HG03520 (cell line): ENCODE measurements around the gene IMPA2.

ENCODE experiments used
- ATAC-seq: cut with Tn5 transposase; IDR thresholded peaks from one replicate; pipeline ENCODE4 v1.9.1; 2021; ENCODE audit warnings: mild to moderate bottlenecking, moderate library complexity; ENCODE audit not compliant: unreplicated experiment

IMPA2 gene

DNA sequence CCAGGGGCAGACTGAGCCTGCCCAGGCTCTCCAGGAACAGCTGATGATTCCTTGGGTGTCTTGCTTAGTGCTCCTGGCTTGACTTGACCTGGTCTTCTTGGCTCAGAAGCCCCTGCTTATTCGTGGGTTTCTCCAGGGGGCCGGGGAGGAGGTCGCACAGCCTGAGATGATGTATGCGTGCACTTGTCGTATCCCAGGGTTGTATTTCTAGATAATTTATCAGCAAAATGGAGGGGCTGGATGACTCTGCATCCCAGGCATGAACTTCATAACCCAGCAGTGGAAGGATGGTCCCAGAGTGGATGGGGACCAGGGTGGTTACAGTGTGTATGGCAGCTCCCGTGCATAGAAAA is 25.2 kb downstream of the IMPA2 start:
- ATAC-seq = no peak

DNA sequence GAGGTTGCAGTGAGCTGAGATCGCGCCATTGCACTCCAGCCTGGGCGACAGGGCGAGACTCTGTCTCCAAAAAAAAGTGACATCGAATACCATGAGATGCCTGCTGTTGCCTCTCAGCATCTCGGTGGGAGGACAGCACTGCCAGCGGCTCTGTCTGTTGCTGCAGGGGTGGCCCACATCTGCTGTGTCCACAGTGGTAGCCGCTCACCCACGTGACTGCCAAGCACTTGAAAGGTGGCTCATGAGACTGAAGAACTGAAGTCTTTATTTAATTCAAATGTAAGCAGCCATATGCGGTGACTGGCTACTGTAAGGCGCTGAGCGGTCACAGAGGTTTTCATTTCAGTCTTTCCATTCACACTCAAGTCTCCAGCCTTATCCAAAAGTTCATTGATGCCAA is 25.8 kb downstream of the IMPA2 start:
- ATAC-seq = no peak

- ATAC-seq = no peak
Observed at GRCh38 chr18:12008181-12008767, 27.0 kb downstream of the IMPA2 start.

DNA sequence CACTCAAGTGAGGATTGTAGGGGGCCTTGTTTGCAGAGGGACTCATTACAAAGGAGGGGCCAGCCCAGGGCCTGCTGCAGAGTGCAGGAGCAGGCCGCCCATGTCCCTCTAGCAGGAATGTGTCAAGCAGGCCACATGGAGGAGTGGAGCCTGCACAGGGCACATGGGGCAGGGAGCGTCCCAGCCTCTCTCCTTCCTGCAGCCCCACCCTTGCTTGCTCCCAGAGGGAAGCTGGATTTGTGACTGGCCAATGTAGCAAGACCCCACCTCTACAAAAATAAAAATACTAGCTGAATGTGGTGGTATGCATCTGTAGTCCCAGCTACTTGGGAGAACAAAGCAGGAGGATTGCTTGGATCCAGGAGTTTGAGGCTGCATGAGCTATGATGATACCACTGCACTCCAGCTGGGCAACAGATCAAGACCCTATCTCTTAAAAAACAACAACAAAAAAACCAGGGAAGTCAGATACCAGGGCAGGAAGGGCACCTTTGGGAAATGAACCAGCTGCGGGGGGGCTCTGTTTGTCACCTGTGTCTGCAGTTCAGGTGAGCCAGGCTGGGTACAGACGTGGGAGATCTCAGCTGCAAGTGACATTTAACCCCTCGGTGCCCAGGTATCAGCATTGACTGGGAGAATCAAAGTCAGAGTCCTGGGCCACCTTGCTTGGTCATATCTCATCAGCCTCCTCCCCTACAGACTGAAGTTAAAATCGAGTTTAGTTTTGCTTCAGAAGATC is 27.7 kb downstream of the IMPA2 start:
- no peak for ATAC-seq

DNA sequence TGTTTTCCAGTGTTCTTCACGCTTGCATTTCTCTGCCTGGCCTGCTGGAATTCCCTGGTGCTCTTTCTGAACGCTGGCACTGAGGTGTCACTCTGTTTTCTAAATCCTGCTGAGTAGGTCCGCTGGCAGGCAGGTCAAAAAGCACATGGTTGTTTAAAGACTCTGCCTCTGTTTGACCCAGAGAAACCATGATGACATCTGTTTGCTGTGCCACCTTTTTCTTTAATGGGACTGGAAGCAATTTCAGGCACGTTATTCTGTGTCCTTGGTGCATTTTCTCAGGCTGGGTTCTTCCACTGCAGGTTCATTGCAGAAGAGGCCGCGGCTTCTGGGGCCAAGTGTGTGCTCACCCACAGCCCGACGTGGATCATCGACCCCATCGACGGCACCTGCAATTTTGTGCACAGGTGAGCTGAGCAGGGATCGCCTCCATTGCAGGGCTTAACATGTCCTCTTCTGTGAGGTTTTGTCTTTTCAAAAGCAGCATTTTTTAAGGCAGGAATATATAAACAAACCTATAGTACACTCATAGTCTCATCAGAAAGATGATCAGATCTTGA is 28.4 kb downstream of the IMPA2 start:
- no peak for ATAC-seq

GRCh38 chr18:12010187-12010802 is 29.0 kb downstream of the IMPA2 start:
- ATAC-seq = no peak

GRCh38 chr18:12011199-12011956 is 30.1 kb downstream of the IMPA2 start:
- ATAC-seq = no peak

DNA sequence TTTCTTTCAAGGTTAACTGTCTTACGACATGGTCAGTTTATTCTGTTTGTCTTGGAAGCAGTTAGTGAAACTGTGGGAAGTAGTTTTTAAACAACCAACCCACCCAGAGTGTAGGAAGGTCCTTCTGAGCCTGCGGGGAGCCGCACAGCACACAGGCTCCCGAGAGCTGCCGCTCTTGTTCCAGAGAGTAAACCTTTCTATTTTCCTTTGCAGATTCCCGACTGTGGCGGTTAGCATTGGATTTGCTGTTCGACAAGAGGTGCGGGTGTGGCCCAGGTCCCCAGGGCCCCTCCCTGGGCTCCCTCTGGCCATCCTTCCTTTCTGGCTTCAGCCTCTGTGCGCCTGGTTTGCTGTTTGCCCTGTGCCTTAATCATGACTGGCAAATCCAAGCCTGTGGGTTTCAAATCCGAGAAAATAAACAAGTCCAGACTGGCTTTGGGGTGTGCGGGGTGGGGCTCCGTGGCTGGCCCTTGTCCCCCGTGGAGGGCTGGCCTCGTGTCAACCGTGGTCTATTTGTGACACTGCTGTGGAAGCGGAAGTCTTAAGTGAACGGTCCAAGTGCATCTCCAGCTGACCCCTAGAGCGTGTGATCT is 30.7 kb downstream of the IMPA2 start:
- no peak for ATAC-seq

DNA sequence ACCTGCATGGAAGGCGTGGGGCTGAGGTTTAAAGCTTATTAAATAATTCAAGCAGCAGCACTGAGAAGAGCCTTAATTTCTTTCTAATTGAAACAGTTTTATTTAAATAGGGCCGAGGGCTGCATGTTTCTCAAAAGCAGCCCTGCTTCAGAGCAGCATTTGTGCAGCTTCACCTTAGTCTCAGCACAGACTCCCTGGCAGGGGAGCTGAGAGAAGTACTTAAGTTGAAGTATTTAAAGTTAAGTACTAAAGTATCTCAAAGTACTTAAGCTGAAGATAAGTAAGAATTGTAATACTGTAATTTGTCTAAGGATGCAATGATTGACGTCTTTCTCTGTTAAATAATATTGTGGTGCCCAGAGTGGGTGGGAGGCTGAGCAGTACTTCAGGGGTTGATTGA is 31.4 kb downstream of the IMPA2 start:
- no peak for ATAC-seq

DNA sequence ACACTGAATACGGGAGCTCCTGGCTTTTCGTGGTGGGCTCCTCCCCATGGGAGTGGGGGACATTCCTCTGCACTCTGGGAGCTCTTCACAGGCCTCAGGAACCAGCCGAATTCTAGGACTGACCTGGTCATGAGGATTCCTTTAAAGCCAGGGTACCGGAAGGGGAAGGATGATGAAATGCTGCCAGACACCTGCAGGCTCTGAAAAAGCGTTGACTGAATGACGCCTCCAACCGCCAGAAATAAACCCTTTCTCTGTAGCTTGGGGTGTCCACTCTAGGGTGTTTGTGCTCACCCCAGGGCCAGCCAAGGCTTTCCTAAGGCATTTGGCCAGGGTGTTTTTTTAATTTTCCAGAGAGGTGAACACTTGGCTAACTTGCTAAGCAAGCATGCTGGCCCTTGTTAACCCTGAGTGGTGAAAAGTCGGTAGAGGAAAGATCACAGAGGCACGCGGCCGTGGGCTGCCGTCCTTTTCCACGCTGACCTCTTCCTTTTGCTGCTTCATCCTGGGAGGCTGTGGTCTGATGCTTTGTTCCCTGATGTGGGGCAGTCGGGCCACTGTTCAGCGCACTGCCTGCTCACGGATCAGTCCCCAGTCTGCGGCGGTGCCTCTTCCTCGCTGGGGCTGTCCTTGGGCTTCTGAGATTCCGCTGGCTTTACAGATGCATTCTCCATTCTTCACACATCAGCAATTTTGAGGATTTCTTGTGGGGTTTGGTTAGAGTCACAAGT is 32.0 kb downstream of the IMPA2 start:
- no peak for ATAC-seq

- ATAC-seq = no peak
Observed at GRCh38 chr18:12014086-12014485, 32.8 kb downstream of the IMPA2 start.

GRCh38 chr18:12014521-12015415 is 33.5 kb downstream of the IMPA2 start:
- ATAC-seq = no peak

DNA sequence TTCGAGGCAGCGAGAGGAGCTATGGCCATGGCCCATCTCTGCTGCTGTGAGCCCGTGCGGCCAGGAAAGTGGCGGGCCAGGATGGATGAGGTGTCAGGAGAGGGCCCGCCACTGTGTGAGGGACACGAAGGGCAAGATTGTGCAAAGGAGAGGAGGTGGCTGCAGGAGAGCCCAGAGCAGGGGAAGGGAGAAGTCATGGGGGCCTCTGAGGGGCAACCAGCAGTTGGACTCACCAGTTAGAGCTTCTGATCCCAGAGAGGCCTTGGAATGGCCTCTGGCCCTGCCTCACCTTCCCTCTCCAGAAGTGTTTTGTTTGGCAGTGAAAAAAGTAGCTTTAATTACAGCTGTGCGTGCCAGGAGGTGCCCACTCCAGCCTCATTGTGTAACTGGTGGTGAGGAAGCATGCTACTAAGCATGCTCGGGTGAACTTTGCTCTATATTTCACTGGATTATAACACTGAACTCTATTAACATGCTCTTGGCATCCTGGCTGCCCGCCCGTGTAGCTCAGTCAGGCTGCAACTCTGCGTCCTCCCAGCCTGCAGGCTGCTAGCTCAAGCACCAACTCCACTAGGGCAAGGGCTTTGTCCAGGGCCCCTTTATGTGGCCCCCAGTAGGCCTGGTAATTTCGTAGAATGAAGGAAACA is 34.2 kb downstream of the IMPA2 start:
- ATAC-seq = no peak

DNA sequence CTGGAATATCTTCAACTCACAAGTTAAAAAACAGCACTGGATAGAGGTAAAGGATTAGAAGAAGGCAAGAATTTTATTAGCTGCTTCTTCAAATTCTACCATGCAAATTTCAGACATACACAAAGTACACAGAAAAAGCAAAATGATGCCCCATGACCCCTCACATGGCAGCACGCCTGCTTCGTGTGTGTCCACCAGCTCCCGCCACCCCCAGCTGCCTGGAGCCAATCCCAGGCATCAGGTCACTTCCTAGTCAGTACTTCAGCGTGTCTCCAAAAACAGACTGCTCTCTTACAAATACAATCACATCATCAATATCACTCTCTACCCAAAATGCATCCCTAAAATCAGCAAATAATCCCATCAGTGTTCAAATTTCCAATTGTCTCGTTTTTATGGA is 35.8 kb downstream of the IMPA2 start:
- ATAC-seq = no peak

DNA sequence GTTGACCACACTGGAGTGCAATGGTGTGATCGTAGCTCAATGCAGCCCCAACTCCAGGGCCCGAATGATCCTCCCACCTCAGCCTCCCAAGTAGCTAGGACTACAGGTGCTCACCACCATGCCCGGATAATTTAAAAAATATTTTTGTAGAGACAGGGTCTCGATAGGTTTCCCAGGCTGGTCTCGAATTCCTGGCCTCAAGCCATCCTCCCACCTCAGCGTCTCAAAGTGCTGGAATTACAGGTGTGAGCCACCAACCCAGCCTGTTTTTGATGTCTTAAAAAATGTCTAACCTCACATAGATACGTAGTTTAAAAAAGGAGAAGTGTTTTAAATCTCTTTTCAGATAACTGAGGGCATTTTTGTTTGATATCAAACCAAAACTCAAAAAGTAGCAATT is 37.6 kb downstream of the IMPA2 start:
- no peak for ATAC-seq

- ATAC-seq = no peak
Observed at GRCh38 chr18:12021077-12021476, 39.8 kb downstream of the IMPA2 start.

DNA sequence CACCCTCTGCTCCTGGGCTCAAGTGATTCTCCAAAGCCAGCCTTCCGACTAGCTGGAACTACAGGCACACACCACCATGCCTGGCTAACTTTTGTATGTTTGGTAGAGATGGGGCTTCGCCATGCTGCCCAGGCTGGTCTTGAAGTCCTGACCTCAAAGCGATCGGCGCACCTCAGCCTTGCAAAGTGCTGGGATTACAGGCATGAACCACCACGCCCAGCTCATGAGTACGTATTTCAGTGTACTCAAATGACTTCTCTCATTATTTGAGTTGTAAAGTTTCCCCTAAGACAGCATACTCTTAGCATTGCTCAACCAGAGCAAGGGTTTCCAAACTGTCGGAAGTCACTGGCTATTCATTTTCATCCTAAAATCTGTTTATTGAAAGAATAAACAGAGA is 40.3 kb downstream of the IMPA2 start:
- ATAC-seq = no peak

GRCh38 chr18:12023375-12023774 is 42.1 kb downstream of the IMPA2 start:
- no peak for ATAC-seq

DNA sequence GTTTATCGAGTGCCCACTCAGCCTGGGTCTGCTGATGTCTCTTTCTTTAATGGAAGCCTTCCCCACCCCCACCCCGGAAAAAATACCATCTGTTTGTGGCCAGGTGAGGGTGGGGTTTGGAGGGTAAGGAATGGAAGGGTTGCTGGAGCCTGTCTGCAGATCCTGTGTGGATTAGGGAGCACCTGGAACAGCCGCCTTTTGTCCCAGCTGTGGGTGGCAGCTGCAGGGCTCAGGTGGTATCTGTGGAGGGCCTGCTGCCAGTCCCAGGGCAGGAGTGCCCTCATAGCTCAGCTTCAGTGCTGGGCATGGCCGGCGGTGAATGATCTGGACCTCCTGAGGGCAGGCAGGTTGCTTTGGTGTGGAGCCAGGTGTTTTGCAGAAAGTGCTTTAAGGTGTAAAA is 45.3 kb downstream of the IMPA2 start:
- no peak for ATAC-seq
